SK-N-SH treated with all-trans-retinoic acid at 6 μM for 48 hours (cell line): Measurements from ENCODE around the gene RRAD.

Experiments used
- ARNTL ChIP-seq: fragments of 450-650 bp; formaldehyde crosslinking; IDR thresholded peaks from 2 replicates; pipeline ENCODE4 v1.5.0; 2020; ENCODE audit warnings: low read depth, mild to moderate bottlenecking, moderate library complexity, borderline replicate concordance
- BACH2 ChIP-seq: fragments of 250-450 bp; sonication (Bioruptor Pico); IDR thresholded peaks from 2 replicates; pipeline ENCODE4 v1.9.0; 2021; ENCODE audit warnings: mild to moderate bottlenecking, borderline replicate concordance
- CREB5 ChIP-seq: fragments of 250-450 bp; sonication (Bioruptor Pico); IDR thresholded peaks from 2 replicates; pipeline ENCODE4 v1.5.1; 2020; ENCODE audit warnings: low read depth, mild to moderate bottlenecking, moderate library complexity
- PPARA ChIP-seq: fragments of 250-450 bp; sonication (Bioruptor Pico); IDR thresholded peaks from 2 replicates; pipeline ENCODE4 v1.5.0; 2020; ENCODE audit warnings: mild to moderate bottlenecking, borderline replicate concordance
- ZFP30 ChIP-seq: fragments of 450-650 bp; formaldehyde crosslinking; IDR thresholded peaks from 2 replicates; pipeline ENCODE4 v1.5.0; 2022; ENCODE audit warnings: mild to moderate bottlenecking, moderate library complexity
- ZNF70 ChIP-seq: fragments of 450-650 bp; formaldehyde crosslinking; IDR thresholded peaks from 2 replicates; pipeline ENCODE4 v1.5.0; 2020; ENCODE audit warnings: mild to moderate bottlenecking, moderate library complexity
- TF ChIP-seq, protein P1 (sequence below): fragments of 250-450 bp; sonication (Bioruptor Pico); IDR thresholded peaks from 2 replicates; pipeline ENCODE4 v1.5.0; 2020; ENCODE audit warnings: mild to moderate bottlenecking, moderate library complexity

DNA sequence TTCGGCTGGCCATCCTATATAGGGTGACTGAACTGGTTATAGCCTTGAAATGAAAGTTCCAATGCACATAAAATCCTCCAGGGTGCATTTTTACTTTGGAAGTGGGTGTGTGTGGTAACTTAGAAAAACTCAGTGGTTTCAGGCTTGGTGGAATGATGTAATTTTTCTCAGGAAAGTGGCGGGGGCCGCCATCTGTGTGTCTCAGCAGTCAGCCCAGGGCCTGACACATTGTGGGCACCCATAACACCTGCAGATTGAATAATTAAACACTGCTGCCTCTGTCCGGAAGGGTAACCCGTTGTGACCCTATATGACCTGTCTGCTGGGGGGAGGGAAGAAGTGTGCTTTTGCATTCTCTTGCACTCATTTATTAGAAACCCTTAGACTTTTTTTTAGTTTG is 47.3 kb downstream of the RRAD start:
- TF ChIP-seq ZNF70 = no peak
- TF ChIP-seq, protein P1, sequence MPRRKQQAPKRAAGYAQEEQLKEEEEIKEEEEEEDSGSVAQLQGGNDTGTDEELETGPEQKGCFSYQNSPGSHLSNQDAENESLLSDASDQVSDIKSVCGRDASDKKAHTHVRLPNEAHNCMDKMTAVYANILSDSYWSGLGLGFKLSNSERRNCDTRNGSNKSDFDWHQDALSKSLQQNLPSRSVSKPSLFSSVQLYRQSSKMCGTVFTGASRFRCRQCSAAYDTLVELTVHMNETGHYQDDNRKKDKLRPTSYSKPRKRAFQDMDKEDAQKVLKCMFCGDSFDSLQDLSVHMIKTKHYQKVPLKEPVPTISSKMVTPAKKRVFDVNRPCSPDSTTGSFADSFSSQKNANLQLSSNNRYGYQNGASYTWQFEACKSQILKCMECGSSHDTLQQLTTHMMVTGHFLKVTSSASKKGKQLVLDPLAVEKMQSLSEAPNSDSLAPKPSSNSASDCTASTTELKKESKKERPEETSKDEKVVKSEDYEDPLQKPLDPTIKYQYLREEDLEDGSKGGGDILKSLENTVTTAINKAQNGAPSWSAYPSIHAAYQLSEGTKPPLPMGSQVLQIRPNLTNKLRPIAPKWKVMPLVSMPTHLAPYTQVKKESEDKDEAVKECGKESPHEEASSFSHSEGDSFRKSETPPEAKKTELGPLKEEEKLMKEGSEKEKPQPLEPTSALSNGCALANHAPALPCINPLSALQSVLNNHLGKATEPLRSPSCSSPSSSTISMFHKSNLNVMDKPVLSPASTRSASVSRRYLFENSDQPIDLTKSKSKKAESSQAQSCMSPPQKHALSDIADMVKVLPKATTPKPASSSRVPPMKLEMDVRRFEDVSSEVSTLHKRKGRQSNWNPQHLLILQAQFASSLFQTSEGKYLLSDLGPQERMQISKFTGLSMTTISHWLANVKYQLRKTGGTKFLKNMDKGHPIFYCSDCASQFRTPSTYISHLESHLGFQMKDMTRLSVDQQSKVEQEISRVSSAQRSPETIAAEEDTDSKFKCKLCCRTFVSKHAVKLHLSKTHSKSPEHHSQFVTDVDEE (CRISPR knock-in tag) = no peak
- no peak for TF ChIP-seq ZFP30
- no peak for TF ChIP-seq ARNTL (CRISPR knock-in tag)
- no peak for TF ChIP-seq PPARA (CRISPR knock-in tag)
- no peak for TF ChIP-seq BACH2 (CRISPR knock-in tag)
- TF ChIP-seq CREB5 (CRISPR knock-in tag) = no peak
